Stimulated activated CD8-positive, alpha-beta memory T cell treated with anti-CD3 and anti-CD28 coated beads, Interleukin-12 subunit alpha, Interleukin-12 subunit beta, amount 100 ng/mL, for 1 hour (primary cell): ENCODE results near the gene TRHDE.

Experiments
- DNase-seq: peaks from one replicate; pipeline ENCODE4 v3.0.0-alpha.2; 2020; ENCODE audit warnings: low read depth

The TRHDE gene

DNA sequence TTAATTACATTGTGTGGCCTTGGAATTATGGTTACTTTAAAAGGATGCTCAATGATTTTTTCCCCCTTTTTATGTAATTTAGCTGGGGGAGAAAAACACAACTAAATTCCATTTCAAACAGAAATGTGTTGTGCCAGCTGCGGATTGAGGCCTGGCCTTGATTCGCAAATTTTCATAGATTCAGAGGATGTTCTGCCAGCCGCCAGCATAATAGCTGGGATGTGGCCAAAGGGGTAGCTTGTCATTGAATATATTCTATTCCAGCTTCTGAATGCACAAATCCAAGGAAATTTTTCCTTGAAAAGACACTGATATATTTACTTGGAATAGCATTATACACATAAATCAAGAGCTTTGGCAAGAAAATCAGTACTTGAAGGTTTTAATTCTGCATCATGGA lies 43.7 kb downstream of the TRHDE start:
- no peak for DNase-seq

DNA sequence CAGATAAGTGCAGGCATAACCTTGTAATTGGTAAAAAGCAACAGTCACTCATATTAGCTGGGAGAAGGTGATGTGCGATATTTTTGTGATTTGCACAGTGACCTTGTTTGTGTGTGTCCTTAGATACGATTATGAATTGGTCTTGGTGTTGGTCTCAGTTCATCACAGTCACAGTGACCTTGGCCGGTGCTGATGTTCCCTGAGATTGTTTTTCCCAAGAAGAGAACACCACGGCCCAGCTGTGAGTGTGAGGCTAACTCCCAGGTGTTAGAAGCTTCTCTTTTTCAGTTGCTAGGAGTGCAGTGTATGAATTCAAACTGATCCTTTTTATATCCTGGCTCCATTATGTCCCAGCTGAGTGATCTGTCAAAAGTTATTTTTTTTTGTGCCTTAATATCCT lies 46.2 kb downstream of the TRHDE start:
- no peak for DNase-seq

DNA sequence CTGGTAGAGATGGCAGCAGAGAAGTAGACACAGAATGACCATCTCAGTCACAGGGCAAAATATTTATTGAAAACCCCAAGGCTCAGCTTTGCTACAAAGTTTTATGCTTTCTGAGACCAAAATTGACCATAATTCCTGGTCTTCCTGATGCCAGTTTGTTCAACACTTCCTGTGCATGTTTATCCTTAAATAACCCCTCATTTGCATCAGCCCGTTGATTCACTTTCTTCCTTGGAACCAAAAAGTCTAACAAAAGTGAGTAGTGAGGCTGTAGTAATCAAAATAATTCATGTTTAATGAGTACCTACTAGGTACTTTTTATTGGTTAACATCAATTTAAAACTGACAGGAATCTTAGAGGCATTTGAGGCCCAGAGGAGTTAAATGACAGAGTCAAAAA lies 51.7 kb downstream of the TRHDE start:
- no peak for DNase-seq

DNA sequence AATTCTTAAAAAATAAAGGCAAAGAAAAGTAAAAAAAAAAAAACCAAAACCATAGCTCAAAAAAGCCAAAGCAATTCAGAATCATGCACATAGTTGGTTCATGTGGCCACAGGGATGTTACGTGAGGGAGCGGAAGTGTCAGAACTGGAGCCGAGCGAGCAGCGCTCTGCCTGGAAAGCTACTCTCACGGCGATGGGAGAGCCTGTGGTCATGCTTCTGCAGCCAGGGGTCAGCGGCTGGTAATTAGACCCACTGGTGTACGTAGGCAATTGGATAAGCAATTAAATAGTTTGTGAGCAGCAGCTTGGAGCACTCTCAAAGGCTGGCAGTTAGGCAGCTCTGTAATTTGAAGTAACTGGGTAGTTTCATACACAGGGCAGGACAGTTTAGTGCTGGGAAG lies 58.1 kb downstream of the TRHDE start:
- no peak for DNase-seq

DNA sequence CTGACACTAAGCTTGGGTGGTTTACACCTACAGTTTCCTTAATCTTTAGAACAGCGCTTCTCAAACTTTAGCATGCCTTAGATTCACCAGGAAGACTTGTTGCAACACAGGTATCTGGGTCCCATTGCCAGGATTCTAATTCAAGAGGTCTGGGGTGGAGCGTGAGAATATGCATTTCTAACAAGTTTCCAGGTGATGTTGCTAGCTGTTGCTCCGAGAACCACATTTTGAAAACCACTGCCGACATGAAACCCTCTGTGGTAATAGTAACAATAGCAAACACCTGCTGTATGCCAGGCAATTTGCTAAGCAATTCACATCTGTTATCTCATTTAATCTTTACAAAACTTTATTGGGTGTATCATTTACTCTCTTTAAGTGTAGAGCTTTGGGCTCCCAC lies 58.6 kb downstream of the TRHDE start:
- DNase-seq: no peak

DNA sequence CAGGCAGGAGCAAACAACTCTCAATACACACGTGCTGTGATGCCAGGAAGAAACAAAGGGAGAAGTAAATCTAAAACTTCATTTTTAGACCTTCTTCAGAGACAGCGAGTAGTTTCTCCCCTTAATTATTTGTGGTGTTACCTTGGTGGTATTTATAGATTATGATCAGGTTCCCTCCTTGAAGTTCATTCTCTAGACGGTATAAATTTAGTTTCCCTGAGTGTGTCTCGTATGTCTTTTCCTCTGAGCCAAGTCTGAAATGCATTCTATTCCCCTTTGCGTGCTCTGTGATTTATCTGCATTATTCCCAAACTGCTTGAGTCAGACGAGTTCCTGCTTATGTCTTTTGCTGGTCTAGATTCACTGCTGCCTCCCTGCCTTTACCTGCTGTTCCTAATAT lies 65.2 kb downstream of the TRHDE start:
- no peak for DNase-seq

DNA sequence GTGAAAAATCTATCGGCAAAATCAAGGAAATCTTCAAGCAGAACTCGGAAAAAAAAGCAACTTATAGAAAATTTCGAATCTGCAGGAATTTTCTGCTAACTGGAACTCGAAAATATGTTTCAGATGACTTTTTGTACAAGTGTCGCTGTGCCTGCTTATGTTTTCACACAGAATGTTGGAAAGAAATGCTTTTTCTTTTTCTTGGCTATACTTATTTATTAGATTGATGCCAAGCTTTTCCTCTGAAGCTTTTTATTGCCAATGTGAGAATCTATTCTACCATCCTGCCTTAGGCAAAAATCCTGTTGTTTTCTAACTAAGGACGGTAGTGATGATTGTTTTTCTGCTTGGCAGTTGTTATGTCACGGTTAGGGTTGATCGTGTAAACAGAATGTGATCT lies 65.8 kb downstream of the TRHDE start:
- no peak for DNase-seq

DNA sequence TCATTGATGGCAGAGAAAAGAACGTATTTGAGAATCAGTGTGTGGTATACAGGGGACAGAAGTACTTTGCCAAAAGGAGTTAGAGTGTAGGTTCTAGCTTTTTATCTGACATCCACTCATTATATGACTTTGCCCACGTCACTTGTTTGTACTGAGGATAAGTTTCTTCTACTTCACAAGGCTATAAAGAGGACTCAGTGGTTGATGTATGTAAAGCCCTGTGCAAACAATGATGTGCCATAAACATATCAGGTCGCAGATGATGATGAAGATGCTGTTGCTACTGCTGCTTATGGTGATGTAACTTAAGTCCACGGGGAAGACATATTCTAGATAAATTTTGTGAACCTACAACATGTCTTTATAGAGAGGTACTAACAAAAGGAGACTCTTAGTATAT lies 66.3 kb downstream of the TRHDE start:
- no peak for DNase-seq

DNA sequence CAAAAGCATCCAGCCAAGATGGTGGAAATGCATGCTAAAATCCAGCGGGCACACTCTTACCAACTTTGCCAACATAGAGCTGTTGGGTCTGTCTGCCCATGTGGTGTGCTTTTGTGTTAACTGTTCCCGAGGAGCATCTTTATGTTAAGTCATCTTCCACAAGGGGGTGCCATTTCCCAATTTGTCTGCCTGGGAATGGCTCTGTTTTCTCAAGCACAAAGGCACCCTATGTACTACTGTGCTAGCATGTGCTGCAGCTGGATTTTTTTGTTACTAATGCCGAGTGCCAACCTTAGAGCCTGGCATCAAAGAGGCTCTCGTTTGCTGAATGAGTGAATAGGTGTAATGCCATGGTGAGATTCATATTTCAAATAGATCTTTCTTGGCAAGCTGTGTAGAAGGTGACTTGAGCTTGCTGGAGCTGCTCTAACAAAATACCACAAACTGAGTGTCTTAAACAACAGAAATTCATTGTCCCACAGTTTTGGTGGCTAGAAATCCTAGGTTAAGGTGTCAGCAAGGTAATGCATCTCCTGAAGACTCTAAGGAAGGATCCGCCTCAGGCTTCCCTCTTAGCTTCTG lies 74.3 kb downstream of the TRHDE start:
- DNase-seq: no peak

DNA sequence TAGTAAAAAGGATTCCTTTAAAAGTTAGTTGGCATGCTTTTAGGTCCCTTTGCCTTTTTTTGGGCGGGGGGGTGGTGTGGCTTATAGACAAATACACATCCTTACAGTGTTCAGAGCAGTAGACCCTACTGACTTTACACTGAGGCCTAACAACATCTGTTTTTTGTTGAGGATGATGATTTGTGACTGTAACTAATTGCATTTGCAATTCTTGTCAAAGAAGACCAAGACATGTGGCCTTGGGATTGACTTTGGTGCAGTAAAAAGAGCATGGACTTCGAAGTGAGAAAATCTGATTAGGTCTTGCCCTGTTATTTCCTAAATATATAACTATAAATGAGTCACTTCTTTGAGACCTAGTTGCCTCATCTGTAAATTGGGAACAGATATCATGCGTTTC lies 77.3 kb downstream of the TRHDE start:
- no peak for DNase-seq

DNA sequence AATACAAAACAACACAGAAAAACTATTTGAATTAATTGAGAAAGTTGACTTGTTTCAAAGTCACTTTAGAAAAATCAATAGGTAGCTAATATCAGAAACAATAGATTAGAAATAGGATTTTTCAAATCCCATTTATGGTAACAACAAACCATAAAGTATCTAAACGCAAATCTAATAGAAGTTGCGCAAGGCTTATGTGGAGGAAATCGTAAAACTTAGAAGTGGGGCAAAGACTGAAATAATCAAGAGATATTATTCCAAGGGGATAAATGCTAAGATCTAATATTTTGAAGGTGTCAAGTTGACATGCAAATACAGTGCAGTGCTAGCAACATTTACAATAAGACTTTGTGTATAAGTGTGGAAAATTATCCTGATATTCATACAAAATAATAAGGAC lies 87.2 kb downstream of the TRHDE start:
- no peak for DNase-seq

DNA sequence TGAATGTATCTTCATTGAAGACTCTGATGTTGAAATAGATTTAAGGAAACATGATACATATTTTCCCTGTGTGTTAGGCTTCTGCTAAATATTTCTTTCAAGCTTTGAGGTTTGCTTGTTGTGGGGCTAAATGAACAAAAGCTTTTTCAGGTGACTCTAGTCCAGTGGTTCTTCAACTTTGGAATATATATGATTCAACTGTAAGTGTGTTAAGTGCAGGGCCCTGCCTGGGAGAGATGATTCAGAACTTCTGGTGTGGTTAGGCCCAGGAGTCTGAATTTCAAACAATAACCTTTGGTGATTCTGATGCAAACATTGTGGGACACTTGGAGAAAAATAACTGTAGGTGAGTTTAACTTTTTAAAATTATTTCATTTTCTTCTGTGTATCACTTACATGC lies 93.0 kb downstream of the TRHDE start:
- no peak for DNase-seq

DNA sequence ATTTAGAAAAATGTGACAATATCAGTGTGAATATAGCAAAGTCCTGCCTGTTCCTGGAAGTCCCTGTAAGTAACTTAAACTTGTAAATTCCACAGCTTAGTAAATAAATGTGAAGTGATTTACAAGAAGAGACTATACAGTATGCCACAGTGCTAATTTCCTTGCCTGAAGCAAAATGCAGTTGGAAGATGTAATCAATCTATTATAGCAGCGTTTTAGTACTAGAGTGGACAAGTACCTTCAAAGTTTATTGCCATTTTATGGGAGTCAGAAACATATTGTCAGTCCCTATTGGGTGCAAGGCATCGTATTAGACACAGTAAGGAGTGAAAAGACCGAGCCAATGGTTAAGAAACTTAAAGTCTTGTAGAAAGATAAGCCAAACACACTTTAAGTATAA lies 94.1 kb downstream of the TRHDE start:
- DNase-seq: no peak

DNA sequence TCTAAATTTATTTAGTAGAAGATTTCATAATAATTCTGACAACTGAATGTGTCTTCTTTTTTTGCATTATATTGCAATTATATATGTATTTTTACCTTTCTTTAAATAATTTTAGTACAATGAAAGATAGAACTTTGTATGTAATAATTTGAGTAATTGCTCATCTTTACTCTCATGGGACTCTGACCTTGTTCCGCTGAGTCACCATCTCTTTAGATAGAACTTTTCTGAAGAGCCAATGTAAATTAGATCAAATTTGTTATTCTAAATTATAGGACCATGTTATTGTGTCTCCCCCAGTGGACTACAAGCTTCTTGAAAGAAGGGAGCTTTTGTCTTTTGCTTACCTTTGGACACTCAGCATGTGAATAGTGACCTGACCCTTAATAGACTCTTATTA lies 96.1 kb downstream of the TRHDE start:
- DNase-seq: no peak

DNA sequence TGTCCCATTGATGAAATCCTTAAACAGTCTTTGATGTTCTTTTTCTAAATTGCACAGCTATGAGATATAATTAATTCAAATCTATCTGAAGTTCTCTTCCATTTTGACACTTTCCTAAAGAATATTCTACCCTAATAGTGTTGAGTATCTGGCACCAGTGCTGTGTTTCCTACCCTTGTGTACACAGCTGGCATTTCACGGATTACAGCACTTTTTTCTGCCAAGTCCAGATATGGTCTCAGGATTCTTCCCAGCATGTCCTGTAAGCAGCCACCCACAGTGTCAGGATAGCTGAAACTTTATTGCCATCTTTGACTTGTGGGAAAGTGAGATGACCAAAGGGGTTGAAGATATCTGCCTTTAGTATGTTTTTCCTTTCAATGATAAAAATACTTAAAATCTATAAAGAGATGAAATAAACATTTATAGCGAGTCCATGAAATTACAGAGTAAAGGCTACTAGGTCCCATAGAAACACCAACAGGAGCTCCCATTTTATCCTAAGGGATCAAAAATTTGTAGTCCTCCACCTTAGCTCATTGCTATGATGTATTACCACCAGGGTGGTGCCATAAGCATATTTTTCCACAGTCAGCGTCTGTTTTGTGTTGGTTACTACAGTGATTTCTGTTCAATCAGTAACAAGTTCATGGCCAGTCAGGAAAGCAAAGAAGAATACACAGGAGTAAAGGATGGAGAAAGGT lies 96.7 kb downstream of the TRHDE start:
- DNase-seq: no peak

DNA sequence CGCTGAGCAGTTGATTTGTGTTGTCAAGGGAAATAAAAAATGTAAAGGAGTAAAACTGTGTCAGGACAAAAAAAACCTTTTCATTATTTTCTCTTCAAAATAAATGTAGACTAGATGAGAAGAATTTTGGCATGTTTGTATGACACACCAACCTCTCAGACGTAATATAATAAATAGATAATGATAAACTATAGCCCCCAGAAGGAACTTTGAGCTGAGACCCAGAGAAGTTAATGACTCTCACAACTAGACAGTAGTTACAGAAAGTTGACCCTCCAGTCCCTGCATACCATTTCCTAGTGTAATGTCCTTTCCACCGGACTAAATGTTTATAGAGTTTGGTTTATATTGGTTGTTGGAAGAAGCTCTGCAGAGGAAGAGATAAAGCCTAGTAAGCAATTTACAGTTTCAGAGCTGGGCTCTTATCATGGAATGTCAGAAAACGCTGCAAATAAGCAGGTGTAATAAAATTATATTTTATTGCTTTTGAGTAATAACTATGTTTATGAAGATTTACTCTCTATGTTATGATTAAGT lies 97.3 kb downstream of the TRHDE start:
- DNase-seq: no peak

DNA sequence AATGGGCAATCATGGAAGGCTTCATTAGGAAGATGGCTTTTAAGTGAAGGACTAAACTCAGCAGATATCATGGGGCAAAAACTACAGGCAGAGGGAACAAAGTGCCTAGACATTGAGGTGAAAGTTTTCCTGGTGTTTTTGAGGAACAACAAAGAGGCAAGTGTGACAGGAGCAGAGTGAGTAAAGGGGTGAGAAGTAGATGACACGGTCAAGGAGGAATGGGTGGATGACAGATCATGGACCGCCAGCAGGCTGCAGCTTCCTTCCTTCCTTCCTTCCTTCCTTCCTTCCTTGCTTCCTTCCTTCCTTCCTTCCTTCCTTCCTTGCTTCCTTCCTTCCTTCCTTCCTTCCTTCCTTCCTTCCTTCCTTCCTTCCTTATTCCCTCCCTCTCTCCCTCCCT lies 108.3 kb downstream of the TRHDE start:
- no peak for DNase-seq

DNA sequence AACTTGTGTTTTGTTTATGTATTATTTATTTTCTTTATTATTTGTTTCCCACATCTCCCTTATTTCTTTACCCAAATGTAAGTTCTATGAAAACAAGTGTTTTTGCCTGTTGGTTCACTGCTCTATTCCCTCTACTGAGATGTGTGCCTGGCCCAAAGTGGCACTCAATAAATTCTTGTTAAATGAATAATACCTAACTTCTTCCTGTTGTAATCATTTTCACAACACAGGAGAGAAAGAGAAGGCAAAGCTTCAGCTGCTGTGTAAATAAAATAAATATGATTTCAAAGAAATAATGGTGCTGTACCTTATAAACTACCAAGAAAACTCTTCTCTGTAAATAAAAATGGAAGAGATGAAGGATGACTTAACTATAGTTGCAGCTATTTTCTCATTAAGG lies 116.2 kb downstream of the TRHDE start:
- DNase-seq: no peak

DNA sequence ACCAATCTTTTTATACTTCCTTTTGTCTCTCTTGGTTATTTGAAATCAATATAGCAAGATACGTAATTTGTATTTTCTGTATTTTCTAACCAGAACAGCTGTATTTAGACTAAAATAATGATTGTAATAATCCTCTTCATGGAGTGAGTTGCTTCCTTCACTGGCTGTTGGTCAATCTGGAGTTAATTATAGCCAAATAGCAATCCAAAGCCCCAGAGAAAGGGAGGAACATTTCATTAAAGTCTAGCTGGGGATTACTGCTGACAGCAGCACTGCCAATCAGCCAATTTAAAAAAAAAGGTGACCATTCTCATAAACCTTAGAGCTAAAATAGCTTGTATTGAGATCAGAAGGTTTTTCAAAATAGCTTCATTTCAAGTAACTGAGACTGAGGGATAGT lies 118.0 kb downstream of the TRHDE start:
- DNase-seq: no peak

DNA sequence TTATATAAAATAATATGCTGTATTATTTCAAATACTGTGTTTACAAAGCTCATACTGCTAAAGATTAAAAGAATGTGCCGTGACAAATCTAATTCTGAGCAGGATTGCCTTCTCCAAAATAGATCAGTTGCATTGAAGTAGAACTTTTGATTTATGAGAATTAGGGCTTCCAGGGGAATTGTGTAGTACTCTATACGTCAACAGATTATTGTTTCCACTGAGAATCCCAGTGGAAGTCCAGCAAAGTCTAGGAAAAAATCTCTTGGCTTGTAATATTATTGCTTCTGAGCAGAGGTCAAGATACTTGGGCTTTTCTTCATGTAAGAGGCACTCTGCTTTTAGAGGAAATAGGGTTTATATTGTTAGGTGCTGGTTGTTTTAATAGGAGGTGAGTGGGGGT lies 133.9 kb downstream of the TRHDE start:
- no peak for DNase-seq

DNA sequence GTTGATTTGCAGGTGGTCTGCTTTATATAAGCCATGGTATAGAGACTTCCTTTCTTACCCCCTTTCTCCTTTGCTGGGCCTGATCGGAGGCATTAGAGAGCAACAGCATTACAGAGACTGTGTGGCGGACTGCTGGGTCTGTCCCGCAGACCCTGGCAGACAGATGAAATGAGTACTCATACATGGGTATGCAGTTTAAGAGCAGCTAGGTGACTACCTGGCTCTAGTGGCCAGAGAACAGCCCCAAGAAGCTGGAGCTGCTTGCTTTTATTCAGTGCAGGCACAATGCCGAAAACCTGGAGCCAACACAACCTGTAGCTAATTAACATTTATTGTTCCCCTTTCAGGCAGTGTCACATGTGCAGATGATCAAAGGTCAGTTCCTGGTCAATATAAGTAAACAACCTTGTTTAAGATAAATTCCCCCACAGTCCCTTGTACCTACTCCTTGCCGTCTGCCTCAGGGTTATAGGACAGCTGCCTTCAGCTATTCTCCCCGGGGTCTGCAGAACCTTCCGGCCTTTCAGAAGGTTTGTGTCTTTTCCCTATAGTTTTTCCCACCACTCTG lies 160.0 kb downstream of the TRHDE start:
- no peak for DNase-seq

DNA sequence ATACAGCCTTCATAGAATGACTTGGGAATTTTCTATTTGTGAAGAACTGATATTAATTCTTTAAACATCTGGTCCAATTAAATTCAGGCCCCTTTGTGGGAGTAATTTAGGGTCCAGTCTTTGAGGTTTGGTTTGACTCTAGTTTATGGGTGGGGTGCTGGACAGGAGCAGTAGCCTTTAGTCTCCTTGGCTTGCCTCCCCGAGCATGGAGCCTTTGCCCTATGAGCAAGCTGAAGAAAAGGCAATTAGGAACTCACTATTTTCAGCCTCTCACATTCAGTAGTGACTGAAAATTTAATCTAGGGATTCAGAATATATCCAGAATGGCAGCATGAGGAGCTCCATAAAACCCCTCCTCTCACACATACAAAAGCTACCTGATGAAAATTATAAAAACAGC lies 161.1 kb downstream of the TRHDE start:
- no peak for DNase-seq

DNA sequence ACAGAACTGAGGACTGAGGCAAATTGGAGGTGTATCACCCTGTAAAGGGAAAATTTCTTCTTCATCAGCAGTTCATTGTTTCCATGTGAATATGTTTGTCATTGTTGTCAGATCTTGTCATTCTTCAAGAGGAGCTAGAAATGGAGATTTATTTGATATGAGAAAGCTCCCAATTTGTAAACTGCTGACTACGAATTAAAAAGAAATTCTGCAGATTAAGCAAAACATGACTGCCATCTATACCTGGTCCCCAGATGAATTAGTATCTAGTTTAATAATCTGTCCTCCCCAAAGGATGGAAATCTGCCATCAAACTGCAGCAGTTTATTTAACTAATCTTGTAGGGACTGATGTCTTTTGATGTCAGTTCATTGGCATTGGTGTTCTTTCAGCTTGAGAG lies 162.8 kb downstream of the TRHDE start:
- DNase-seq: no peak

DNA sequence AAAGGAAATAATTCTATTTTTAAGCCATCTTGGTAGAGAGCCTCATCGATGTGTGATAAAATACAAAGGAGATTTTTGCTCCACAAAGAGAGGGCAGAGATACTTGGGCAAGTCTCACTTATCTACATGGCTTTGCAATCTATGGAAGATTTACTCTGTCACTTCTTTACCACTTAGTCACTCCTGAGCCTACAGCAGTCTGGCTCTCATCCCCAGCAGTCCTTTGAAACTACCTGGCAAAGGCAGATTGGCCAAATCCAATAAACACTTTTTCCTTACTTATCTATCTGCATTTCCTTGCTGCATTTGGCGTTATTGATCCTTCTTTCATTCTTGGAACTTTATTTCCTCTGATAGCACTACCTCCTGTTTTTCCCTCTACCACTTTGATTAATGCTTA lies 170.0 kb downstream of the TRHDE start:
- no peak for DNase-seq
